GM12865 (cell line): Measurements from ENCODE around the gene EXOC5.

Source experiments
- DNase-seq: peaks from one replicate; pipeline ENCODE4 v3.0.0; 2010; ENCODE audit warnings: low read depth
- H3K4me3 ChIP-seq: 2 replicates; pipeline ENCODE4 v1.5.1; 2011; ENCODE audit warnings: mild to moderate bottlenecking, low read depth, low read length, control low read depth
- CTCF ChIP-seq: IDR thresholded peaks from 2 replicates; pipeline ENCODE4 v1.5.1; 2011; ENCODE audit warnings: low read length, control low read depth, low read depth, inconsistent platforms; ENCODE audit not compliant: insufficient read depth; ENCODE audit errors: missing control alignments

EXOC5 gene

GRCh38 chr14:57268161-57269069 lies at the start of gene EXOC5, which contains the start of gene AP5M1:
TSS of gene EXOC5 (minus strand) at chr14:57268905. CDS start at chr14:57268648, 257 bp downstream.
TSS of gene AP5M1 (plus strand) at chr14:57268971. CDS start at chr14:57269315, 344 bp downstream.
- peak; percentile 97 for DNase-seq
- peak; percentile 5 for TF ChIP-seq CTCF
- H3K4me3 ChIP-seq, result peak within 1 kb of the TSS; percentile 97

- no peak overlapping the region for H3K4me3 ChIP-seq
- DNase-seq, result peak; percentile 82
- TF ChIP-seq CTCF, result peak; percentile 69
Observed at GRCh38 chr14:57317248-57317833, 48.6 kb upstream of the EXOC5 start.

- DNase-seq, result no peak
- H3K4me3 ChIP-seq, result no peak overlapping the region
- no peak for TF ChIP-seq CTCF
Observed at GRCh38 chr14:57314396-57315089, 45.8 kb upstream of the EXOC5 start.

GRCh38 chr14:57302883-57303282 lies 34.2 kb upstream of the EXOC5 start:
- TF ChIP-seq CTCF, result no peak
- DNase-seq, result no peak
- H3K4me3 ChIP-seq, result no peak overlapping the region

- no peak for TF ChIP-seq CTCF
- no peak for DNase-seq
- no peak overlapping the region for H3K4me3 ChIP-seq
Observed at GRCh38 chr14:57299511-57299910, 30.8 kb upstream of the EXOC5 start.

GRCh38 chr14:57297852-57298251 lies 29.1 kb upstream of the EXOC5 start:
- no peak for TF ChIP-seq CTCF
- no peak for DNase-seq
- H3K4me3 ChIP-seq, result no peak overlapping the region
